Stimulated activated CD4-positive, alpha-beta T cell treated with anti-CD3 and anti-CD28 coated beads, Interleukin-15, amount 100 ng/mL, for 1 hour (primary cell): ENCODE data around the gene CTSW.
"Not testable (repeated sequence)": the region's sequence is repeated elsewhere in the genome, so short reads cannot be mapped to it uniquely, and the experiment has no call there.

Experiments used
- DNase-seq, 2 donors: peaks; one replicate each; pipeline ENCODE4 v3.0.0-alpha.2; 2020; ENCODE audit warnings: low read depth in 1 of 2, low spot score in 1 of 2

CTSW gene, protein sequence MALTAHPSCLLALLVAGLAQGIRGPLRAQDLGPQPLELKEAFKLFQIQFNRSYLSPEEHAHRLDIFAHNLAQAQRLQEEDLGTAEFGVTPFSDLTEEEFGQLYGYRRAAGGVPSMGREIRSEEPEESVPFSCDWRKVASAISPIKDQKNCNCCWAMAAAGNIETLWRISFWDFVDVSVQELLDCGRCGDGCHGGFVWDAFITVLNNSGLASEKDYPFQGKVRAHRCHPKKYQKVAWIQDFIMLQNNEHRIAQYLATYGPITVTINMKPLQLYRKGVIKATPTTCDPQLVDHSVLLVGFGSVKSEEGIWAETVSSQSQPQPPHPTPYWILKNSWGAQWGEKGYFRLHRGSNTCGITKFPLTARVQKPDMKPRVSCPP

DNA sequence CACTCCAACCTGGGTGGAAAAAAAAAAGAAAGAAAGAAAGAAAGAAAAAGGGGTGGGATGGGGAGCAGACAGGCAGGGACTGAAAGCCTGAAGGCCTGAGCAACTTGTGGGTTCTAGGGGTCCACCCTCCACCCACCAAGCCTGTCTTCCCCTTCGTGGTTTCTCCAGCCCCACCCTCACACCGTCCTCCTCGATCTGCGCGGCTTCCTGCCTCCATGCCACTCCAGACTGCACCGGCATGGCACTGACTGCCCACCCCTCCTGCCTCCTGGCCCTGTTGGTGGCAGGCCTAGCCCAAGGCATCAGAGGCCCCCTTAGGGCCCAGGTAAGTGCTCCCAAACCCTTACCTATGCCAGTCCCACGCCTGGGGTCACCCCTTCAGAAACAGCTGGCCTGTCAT is at the start of gene CTSW:
TSS of gene CTSW (plus strand) at position 221 of the 400 bp plus-strand sequence. CDS start at position 239, 18 bp downstream.
- DNase-seq, result no peak

DNA sequence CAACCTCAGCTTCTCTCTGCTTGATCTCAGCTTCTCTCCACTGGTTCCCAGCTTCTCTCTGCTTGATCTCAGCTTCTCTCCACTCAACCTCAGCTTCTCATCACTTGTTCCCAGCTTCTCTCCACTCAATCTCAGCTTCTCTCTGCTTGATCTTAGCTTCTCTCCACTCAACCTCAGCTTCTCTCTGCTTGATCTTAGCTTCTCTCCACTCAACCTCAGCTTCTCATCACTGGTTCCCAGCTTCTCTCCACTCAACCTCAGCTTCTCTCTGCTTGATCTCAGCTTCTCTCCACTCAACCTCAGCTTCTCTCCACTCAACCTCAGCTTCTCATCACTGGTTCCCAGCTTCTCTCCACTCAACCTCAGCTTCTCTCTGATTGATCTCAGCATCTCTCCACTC is 47.4 kb upstream of the CTSW start:
- DNase-seq, result not testable (repeated sequence)

GRCh38 chr11:65833297-65834030 is 46.2 kb upstream of the CTSW start, which contains the start of gene SNX32:
SNX32 (plus strand) TSS chr11:65833963; CDS start chr11:65834066, 103 bp downstream.
- peak; percentile 89 to 92 for DNase-seq

DNA sequence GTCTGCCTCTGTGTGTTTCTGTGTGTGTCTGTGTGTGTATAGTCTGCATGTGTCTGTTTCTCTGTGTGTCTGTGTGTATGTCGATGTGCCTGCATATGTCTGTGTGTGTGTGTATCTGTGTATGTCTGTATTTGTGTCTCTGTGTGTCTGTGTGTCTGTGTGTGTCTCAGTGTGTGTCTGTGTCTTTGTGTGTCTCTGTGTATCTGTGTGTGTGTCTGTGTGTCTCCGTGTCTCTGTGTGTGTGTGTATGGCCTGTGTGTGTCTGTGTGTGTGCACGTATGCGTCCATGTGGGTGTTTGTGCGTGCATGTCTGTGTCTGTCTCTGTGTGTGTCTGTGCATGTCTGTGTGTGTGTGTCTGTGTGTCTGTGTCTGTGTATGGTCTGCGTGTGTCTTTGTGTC is 45.4 kb upstream of the CTSW start:
- no peak for DNase-seq

DNA sequence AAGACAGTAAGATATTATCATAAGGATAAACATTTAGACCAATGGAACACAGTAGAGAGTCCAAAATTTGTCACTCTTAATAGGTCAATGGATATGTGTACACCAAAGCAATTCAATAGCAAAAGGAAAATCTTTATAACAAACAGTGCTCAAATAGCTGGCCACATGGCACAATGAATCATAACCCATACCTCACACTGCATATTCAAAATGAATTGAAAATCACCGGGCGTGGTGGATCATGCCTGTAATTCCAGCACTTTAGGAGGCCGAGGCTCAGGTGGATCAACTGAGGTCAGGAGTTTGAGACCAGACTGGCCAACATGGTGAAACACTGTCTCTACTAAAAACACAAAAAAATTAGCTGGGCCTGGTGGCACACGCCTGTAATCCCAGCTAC is 37.5 kb upstream of the CTSW start:
- DNase-seq, result no peak

DNA sequence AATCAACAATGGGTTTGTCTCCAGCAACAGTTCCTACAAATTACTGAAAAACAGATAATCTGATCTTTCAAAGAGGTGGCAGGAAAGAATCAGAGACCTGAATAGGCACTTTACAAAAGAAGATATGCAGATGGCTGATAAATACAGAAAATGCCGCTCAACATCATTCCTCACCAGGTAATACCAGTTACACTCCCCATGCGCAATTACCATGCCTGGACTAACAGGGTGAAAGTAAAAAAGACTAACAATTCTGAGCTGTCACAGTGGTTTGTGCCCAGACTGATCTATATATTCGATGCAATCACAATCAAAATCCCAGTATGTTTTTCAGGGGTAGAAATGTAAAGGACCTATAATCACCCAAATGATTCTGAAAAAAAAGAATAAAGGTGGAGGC is 35.8 kb upstream of the CTSW start:
- DNase-seq, result no peak

DNA sequence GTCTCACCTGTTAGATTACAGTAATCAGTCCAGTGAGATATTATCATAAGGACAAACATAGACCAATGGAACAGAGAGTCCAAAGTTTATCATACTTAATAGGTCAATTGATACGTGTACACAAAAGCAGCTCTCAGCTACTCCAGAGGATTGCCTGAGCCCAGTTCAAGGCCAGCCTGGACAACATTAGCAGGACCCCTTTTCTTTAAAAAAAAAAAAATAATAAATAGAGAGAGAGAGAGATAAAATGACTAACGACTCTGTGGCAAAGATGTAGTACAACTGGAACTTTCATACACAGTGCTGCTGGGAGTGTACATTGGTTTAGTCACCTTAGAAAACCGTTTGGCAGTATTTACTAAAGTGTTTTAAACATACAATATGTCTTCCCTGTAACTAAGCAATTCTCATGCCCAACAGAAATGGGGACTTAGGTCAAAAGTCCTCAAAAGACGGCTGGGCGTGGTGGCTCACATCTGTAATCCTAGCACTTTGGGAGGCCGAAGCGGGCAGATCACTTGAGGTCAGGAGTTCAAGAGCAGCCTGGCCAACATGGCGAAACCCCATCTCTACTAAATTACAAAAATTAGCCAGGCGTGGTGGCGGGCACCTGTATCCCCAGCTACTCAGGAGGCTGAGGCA is 35.3 kb upstream of the CTSW start:
- no peak for DNase-seq

GRCh38 chr11:65847746-65848145 is 31.9 kb upstream of the CTSW start:
- no peak for DNase-seq

DNA sequence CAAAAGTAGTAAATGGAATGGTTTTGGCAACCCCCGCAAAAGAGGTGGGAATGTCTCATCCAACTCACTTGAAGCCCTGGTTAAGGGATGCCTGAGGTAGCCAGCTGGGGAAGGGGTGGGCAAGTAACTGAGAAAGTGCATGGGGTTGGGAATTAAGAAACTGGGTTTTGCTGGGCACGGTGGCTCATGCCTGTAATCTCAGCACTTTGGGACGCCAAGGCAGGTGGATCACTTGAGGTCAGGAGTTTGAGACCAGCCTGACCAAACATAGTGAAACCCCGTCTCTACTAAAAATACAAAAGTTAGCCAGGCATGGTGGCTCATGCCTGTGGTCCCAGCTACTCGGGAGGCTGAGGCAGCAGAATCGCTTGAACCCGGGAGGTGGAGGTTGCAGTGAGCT is 30.9 kb upstream of the CTSW start:
- DNase-seq, result not testable (repeated sequence)

DNA sequence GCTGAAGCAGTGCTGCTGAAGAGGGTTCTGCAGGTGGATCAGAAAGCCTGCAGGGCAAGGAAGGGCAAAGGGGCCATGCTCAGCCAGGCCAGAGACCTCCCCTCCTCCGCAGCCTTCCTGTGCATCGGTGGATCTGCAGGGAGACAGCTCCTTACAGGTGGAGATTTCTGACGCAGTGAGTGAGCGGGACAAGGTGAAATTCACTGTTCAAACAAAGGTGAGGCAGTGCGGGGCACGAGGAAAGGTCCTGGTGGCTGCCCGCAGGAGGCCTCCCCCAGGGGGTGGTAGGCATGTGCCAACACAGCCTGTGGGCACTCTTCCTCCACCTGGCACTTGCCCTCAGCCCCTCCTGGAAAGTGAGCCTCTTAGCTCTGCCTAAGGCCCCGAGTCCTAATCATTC is 30.3 kb upstream of the CTSW start:
- no peak for DNase-seq

- DNase-seq, result no peak
Measured at GRCh38 chr11:65849771-65850216, 29.8 kb upstream of the CTSW start.

GRCh38 chr11:65850217-65851082 is 29.2 kb upstream of the CTSW start:
- DNase-seq, result no peak

- no peak for DNase-seq
Measured at GRCh38 chr11:65851083-65851579, 28.5 kb upstream of the CTSW start.

GRCh38 chr11:65851811-65852507 is 27.7 kb upstream of the CTSW start:
- no peak for DNase-seq

- DNase-seq, result no peak
Measured at GRCh38 chr11:65852508-65853245, 27.0 kb upstream of the CTSW start.

DNA sequence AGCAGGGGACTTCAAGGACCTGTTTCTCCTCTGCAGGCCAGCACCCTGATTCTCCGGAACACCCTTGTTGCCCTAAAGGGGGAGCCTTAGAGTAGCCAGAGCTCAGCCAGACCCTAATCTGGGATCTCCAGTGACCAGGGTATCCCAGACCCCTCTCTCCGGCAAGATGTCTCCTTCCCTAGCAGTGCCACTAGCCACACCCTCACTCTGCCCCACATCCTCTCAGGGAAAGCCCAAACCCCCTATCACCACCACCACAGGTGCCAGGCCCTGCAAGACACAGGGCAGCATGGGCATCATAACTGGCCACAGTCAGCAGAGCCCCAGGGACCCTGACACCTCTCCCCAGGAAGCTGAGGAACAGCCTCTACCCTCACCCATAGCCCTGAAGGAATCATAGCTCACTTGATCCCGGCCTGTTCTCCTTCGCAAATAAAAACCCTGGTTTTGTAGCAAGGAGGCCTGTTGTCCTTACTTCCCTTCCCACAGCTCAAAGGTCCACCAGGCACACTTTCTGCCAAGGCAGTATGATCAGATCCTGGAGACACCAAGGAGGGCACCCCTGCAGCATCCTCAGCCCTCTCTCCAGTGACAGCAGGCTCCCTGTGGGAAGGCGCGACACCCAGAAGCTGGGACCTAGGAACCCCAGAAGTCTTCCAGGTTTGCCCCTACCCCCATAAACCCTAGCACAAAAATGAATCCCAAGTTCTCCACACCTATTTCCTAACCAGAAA is 26.2 kb upstream of the CTSW start:
- DNase-seq, result no peak

DNA sequence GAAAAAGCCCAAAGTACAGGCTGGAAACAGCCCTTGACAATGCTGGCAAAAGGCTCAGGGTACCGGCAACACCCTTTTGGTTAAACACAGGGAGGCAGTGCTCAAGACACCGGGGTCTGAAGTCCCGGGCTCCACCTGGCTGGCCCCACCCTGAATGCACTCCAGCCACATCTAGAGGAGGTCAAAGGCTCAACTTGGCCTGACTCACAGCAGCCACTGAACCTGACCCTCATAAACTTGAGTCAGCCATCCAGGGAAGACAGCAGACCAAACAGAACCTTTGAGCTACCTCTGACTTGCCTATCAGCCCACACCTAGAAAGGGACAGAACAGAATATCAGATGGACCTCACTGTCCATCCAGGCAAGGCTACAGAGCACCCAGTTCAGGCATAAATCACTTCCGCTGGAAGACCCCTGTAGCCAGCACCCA is 25.5 kb upstream of the CTSW start:
- no peak for DNase-seq
